Activated CD8-positive, alpha-beta memory T cell treated with anti-CD3 and anti-CD28 coated beads for 1 hour (primary cell): ENCODE results near the gene GMEB2.
"Not testable (repeated sequence)": the region's sequence is repeated elsewhere in the genome, so short reads cannot be mapped to it uniquely, and the experiment has no call there.

Source experiments
- DNase-seq, 2 donors: peaks; one replicate each; pipeline ENCODE4 v3.0.0-alpha.2; 2020; ENCODE audit warnings: low read depth in 1 of 2; ENCODE audit errors: extremely low read depth in 1 of 2

Gene GMEB2

DNA sequence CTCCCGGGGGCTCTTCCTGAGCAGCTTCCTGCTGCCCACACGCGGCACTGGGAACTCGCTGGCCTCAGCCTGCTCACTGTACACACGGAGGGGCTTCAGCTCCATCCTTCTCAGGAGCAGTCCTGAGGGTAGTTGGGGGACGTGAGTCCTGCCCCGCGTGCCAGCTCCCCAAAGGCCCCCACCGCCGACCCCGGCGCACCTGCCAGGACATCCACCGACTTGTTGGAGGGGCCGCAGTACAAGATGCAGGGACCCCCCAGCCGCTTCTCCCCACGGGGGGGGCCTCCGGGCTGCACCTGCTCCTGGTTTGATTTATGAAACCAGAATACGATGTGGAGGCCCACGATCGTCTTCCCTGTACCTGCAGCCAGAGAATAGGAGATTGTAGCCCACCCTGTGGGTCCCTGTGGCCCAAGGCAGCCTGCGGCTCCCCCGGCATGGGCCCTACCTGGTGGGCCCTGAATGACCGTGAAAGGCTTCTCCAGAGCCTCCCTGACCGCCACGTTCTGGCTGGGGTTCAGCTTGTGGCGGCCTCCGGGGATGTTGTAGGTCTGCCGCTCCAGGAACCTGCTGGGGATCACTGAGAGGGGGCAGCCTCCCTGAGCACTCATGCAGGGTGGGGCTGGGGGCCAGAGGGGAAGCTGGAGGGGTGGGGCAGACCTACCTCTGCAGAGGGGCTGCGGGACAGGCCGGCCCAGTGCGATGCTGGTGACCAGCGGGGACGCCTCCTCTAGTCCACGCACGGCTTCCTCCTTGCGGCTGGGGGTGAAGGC is 65.1 kb downstream of the GMEB2 start:
- DNase-seq = no peak

DNA sequence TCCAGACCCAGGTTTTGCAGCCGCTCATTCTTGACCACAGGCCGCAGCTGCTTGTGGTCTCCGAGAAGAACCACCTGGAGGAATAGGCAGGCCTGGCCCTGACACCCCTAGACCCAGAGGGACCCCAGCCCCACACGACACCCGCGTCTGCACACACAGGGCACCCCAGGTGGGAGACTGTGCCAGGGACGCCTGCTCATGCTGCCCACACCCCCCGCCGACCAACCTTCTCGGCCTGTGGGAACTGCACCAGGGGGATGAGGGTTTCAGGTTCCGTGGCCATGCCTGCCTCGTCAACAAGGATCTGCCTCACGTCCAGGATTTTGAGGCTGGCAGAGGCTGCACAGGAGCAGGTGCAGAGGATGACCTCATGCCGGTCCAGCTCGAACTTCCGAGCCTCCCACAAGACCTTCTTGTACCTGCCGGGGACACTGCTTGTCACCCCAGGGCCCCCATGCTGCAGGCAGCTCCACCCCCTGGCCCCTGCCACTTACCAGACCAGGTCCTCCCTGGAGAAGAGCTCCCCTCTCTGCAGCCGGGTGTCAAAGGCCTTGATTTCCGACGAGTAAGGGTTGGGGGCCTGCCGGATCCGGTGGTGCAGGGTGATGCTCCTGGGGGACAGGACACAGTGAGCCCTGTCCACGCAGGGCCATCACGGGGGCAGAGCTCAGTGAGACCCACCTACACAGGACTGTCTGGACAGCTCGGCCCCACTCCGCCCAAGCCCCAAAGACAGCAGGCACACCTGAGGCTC is 65.9 kb downstream of the GMEB2 start:
- DNase-seq = no peak

DNA sequence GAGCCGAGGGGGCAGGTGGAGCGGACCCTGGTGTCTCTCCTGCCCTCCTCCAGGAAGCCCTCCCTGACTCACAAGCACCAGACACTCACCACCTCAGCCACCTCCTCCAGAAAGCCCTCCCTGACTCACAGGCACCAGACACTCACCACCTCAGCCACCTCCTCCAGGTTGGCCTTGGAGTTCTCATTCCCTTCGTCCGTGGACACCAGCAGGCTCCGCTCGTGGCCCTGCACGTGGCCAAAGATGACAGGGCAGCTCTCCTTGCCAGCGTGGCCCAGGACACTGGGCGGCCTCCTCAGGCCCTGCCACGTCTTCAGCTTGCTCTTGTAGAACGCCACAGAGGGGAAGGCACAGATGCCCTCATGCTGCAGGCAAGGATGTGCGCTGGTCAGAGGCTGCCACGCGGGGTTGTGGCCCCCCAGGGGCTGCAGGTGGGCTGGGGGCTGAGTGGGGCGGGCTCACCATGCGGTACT is 66.5 kb downstream of the GMEB2 start:
- DNase-seq = no peak

DNA sequence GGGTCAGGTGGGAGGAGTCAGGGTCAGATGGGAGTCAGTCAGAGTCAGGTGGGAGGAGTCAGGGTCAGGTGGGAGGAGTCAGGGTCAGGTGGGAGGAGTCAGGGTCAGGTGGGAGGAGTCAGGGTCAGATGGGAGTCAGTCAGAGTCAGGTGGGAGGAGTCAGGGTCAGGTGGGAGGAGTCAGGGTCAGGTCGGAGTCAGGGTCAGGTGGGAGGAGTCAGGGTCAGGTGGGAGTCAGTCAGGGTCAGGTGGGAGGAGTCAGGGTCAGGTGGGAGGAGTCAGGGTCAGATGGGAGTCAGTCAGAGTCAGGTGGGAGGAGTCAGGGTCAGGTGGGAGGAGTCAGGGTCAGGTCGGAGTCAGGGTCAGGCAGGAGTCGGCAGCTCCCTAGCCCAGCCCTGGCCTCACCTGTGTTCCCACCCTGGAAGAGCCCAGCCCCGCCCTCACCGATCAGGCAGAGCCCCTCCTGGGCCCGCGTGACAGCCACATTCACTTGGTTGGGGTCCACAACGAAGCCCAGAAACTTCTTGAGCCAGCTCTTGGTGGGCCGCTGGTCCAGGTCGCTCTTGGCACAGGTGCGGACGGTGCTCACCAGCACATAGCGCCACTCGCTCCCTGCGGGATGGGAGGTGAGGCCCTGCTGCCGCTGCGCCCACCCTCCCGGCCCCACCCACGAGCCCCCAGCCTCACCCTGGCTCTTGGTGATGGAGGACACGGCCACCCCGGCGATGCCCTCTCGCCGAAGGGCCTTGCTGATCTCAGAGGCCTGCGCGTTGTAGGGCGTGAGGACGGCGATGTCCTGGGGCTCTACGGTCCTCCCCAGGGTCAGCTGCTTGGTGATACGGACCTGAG is 67.2 kb downstream of the GMEB2 start:
- not testable (repeated sequence) for DNase-seq

DNA sequence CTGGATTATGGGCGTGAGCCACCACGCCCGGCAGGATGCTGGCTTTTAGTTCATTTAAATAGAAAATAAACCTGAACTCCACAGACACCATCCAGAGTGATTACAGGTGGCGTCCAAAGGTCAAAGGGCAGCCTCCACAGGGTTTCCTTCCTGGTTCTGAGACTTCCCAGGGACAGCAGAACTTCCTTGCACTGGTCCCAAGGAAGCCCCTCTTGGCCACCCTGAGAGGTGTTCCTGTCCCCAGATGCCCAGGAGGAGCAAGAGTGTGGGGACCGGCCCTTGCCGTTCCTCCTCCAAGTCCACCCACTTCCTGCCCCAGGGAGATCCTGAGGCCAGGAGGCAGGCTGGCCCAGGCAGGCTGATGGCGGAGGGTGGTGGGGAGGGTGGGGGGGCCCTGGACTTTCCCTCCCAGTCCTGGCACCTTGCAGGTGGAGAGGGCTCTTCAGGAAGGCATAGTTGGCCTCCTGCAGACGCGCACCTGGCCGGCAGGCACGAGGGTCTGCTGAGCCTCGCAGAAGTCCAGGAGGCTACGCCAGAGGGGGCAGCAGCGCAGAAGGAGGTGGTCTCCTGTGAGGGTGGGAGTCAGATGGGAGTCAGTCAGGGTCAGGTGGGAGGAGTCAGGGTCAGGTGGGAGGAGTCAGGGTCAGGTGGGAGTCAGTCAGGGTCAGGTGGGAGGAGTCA is 68.0 kb downstream of the GMEB2 start:
- DNase-seq = no peak

DNA sequence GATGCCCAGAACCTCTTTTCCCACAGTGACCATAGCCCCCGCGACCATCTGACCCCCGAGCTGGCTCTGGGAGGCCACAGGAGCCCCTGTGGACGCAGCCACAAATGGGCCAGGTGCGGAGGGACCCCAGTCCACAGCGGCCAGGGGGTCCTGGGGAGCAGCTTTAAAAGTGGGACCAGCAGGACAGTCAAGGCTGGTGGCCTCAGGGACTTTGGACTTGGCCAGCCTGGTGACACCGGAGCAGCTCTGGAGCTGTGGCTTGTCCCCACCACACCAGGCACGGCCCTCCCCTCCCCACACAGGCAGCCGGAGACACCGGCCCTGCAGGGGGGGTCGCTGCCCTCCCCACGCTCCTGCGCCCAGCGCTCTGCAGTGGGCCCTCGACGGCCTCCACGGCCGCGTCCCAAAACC is 69.4 kb downstream of the GMEB2 start:
- DNase-seq = no peak

DNA sequence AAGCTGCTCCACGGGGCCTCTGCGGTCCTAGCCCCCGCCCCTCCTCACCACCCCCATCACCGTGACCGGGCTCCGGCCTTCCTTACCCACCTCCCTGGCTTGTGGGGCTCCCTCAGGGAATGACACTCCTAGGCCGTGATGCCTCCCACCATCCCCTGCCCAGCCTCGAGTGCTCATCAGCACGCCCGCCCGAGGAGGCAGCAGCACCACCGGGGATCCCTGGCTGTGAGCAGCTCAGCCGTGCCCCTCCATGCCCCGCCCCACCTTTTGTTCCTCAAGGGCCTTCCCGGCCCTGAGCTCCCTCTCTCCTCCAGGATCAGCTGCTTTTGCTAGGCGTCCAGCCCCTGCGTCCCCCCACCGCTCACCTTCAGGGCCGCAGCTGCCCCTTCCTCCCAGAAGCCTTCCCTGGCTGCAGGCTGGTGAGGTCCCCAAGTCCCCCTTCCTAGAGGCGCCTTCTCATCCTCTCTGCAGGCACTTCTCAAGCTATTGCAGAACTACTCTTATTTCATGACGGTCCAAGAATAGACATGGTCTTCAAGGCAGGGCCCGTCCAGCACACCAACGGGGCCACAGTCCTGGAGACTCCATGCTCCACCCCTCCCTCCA is 69.9 kb downstream of the GMEB2 start:
- DNase-seq = no peak

DNA sequence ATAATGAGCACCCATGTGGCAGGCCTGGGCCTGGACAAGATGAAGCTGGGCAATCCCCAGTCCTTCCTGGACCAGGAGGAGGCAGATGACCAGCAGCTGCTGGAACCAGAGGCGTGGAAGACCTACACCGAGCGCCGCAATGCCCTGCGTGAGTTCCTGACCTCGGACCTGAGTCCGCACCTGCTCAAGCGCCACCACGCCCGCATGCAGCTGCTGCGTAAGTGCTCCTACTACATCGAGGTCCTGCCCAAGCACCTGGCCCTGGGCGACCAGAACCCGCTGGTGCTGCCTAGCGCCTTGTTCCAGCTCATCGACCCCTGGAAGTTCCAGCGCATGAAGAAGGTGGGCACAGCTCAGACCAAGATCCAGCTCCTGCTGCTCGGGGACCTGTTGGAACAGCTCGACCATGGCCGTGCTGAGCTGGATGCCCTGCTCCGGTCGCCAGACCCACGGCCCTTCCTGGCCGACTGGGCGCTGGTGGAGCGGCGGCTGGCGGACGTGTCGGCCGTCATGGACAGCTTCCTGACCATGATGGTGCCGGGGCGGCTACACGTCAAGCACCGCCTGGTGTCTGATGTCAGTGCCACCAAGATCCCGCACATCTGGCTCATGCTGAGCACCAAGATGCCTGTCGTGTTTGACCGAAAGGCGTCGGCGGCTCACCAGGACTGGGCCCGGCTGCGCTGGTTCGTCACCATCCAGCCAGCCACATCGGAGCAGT is 71.1 kb downstream of the GMEB2 start:
- no peak for DNase-seq

DNA sequence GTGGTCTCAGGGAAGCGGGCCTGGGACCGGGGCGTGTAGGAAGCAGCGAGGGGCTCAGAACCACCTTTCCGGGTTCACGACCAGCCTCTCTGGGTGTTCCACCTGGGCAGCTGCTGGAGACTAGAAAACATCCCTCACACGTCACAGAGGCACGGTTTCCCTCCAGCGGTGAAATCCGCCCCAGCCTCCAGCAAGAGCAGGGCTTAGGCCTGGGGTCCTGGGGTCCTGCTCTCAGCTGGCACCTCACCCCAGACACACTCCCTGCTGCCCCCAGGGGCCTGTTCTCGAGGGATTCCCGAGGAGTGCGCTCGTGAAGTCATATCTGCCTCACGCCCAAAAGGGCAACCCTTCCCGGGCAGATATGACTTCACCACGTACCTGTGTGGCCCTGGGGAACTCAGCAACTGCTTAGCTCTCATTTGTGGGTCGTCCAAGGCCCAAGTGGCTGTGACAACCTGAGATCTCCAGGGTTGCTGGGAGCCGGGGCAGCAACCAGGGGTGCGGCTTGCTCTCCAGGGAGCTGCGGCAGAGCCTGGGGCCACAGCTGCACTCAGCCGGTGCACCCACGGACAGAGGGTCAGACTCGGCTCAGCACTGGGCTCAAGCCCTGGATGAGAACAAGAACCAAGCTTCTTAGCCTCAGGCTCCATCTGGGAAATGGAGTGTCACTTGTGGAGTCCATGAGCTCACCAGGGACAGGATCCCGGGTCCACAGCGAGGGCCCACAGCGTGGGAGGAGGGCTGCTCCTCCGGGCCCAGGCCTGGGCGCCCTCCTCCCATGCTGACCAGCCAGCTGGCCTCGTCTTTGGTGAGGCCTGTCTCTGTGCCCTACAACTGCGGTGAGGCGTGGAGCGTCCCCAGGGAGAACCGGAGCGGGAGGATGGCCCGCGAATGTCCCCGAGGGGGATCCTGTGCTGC is 72.3 kb downstream of the GMEB2 start:
- no peak for DNase-seq

DNA sequence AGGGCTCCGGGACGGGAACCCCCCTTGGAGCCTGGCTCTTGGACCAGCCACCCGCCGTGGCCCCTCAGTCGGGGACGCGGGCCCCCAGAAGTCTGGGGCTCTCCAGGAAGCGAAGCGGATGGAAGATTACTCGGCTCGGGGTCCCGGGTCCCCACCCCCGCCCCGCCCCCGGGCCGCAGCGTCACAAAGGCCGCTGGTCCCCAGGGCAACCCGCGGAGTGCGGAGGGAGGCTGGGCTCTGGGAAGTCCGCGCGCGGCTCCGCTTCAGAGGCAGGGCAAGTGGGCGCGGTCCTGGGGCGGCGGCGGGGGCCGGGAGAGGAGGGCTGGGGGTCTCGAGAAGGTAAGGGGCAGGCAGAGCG is 73.0 kb downstream of the GMEB2 start, which contains the start of gene FNDC11:
Gene FNDC11, plus strand, starts transcription at position 227 of the 358 bp plus-strand sequence. CDS start 1,505 bp downstream, outside the sequence.
- no peak for DNase-seq

DNA sequence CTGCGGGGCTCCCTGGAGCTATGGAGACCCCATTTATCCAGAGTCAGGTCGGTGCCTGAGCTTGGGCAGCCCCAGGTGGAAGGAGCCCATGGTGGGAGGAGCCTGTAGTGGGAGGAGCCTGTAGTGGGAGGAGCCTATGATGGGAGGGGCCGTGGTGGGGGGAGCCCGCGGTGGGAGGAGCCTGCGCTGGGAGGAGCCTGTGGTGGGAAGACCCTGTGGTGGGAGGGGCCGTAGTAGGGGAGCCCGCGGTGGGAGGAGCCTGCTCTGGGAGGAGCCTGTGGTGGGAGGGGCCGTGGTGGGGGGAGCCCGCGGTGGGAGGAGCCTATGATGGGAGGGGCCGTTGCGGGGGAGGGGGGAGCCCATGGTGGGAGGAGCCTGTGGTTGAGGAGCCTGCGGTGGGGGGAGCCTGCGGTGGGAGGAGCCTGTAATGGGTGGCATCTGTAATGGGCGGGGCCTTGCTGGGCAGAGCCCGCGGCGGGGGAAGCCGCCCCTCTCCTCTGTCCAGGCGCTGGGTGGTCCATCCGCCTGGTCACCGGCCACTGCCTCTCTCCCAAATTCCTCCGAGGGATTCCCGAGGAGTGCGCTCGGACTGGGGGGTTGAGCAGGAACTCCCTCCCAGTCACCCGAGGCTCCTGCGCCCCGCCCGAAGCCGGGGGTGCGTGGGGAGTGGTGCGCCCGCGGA is 73.5 kb downstream of the GMEB2 start:
- peak; percentile 76 to 83 for DNase-seq

DNA sequence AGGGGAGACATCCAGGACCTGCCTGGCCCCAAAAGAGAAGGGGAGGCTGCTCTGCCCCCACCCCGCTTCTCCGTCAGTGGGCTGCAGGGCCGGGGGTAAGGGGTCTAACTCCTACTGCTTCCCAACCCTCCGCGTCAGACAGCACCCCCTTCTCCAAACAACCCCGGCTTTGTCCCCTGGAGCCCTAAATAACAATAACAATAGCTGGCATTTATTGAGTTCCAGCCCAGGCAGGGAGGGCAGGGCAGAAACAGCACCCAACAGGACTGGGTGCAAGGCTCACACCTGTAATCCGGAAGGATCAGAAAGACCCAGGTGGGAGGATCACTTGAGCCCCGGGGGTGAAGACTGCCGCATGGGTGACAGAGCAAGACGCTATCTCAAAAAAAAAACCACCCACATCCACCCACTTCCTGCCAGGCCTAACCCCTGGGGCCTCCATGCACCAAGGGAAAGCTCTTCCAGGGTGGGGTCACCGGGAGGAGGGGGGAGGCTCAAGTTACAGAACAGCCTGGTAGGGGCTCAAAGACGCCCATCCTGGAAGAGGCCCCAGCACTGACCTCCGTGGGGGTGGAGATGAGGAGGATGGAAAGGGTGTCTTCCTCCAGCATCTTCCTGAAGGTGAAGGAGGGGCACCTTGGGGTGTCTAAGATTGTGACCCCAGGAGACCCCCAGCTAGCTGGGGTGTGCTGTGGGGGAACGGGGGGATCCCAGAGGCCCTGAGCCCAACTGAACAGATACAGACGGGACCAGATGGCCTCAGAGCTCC is 74.2 kb downstream of the GMEB2 start:
- DNase-seq = no peak

DNA sequence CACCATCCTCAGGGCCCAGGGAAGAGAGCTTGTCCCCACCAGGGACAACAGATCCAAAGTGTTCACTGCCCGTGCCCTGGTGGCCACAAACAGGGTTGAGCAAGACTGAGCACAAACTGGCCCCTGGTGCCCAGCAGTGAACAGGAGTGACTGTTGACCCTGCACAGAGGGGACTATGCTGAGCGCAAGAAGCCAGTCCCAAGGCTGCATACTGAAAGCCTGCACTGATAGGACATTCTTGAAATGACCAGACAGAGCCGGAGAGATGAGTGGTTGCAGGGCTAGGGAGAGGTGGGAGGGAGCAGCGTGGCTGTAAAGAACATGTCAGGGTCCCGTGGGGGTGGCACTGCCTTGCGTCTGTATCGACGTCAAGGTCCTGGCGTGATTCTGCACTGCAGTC is 75.8 kb downstream of the GMEB2 start:
- no peak for DNase-seq

DNA sequence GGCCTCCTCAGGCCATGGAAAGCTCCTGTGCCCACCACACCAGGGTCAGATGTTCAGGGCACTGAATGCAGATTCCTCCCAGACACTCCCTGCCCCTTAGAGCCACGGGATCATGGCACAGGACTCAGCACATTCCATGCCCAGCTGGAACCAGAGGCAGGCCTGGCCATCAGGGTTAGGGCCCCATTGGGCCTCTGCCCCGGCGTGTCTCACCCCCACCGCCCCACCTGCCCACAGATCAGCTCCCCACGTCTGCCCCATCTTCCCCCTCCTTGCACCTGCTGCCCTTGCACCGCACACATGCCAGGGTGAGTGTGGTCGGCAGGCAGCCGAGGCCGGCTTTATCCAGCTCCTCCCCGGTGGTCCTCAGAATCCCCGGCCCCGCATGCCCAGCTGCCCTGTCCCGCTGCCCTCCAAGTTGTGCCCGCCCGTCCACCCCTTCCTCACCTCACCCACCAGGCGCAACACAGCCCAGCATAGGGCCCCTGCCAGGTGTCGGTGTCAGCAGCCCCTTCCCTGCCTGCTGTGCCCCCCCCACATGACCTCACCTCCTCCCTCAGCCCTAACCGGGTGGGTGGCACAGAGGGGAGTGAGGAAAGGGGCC is 77.1 kb downstream of the GMEB2 start:
- DNase-seq = no peak

DNA sequence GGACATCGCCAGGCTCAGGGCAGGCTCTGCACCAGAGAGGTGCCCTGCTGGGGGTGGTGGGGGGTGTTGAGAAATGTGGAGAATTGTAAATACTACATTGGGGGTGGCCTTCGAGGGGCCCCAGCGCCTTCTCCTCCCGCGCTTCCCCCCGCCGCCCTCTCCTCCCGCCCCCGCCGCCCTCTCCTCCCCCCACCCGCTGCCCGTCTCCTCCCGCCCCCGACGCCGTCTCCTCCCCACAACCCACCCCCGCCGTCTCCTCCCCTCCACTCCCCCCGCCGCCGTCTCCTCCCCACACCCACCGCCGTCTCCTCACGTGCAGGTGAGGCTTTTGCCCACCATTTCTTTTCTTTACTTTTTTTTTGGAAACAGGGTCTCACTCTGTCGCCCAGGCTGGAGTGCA is 77.9 kb downstream of the GMEB2 start:
- DNase-seq = no peak

DNA sequence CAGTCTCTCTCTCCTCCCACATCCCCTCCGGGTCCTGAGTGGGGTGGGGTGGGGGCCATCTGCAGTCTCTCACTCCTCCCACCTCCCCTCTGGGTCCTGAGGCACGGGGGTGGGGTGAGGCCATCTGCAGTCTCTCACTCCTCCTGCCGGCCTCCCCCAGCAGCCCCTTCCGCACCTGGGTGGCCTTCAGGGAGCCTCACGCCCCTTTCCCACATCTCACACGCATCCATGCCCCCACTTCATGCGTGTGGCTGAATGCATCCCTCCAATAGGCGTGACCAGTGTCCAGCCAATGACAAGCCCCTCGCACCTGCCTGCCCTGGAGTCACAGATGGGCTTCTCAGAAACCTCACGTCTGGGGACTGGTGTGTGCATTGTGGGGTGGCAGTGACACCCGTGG is 78.4 kb downstream of the GMEB2 start:
- DNase-seq = no peak
